ENCODE measurements around the gene COX19.
"Not testable (repeated sequence)": the region's sequence is repeated elsewhere in the genome, so short reads cannot be mapped to it uniquely, and the experiment has no call there.

The COX19 gene

GRCh38 chr7:960972-961371 lies 14.4 kb downstream of the COX19 start:
- DNase-seq (ENCODE audit: low spot score) = not testable (repeated sequence)

- DNase-seq (ENCODE audit: low spot score) = no peak
Observed at GRCh38 chr7:960269-960871, 15.0 kb downstream of the COX19 start.

- not testable (repeated sequence) for DNase-seq (ENCODE audit: low spot score)
Observed at GRCh38 chr7:959740-960139, 15.6 kb downstream of the COX19 start.

GRCh38 chr7:959271-959670 lies 16.1 kb downstream of the COX19 start:
- no peak for DNase-seq (ENCODE audit: low spot score)

DNA sequence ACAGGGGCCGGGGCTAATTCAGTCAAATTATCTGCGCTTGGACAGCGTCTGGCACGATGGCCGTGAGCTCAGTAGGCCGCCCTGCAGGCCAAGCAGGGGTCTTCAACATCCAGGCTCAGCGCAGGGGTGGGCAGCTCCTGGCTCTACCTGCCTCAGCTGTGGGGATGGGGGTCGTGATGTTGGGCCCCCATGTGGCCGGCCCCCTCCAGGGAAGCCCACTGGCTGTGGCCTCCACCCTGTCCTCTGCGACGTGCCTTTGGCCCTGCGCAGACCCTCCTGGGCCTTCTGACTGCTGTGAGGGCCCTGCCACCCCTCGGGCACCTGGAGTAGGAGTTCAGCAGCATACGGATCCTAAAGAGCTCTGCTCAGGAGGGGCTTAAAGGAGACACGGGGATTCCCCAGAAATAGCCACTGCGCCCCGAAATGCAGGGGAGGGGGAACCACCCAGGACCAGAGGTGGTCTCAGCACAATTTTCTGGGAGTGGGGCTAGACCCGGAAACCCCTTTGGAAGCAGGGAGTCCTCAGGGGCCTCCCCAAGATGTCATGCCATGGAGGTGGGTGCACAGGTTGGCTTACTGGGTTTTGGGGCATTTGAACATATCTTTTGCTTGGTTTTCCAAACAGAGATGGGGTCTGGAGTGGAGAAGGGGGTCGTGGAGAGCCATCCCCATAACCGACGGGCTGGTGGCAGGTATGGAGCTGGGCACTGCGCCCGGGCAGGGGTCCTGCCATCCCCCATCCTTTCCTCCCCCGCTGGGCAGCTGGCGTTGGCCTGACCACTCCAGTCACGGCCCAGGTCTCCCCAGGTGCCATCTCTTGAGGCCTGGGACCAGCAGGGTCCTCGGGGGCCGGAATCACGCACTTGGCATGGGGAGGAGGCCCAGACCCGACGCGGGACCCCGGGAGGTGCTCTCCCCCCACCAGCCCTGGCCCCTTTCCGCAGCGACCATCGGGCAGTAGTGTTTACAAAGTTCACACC lies 16.8 kb downstream of the COX19 start:
- DNase-seq (ENCODE audit: low spot score) = no peak

GRCh38 chr7:957418-958220 lies 17.7 kb downstream of the COX19 start:
- no peak for DNase-seq (ENCODE audit: low spot score)

DNA sequence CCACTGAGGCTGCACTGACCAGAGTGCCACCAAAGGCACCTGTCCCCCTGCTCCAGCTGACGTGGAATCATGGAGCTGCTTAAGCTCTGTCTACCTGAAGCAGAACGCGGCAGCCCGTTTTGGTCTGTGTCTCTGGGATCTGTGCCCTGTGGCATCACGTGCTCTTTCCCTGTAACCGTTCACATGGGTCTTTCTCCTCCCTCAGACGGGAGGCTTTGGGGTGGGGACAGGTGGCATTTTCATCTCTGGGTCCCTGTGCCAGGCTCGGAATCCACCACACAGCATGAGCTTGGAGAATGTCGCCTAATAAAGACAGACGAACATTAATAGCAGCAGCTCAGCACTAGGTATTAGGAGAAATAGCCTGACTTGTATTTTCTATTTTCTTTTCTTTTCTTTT lies 19.3 kb downstream of the COX19 start:
- DNase-seq (ENCODE audit: low spot score) = no peak

GRCh38 chr7:954330-955238 lies 20.8 kb downstream of the COX19 start, which contains the start of gene ADAP1:
ADAP1 (minus strand) TSS chr7:954680; CDS start chr7:954477, 203 bp downstream.
- peak; percentile 44 for DNase-seq (ENCODE audit: low spot score)

DNA sequence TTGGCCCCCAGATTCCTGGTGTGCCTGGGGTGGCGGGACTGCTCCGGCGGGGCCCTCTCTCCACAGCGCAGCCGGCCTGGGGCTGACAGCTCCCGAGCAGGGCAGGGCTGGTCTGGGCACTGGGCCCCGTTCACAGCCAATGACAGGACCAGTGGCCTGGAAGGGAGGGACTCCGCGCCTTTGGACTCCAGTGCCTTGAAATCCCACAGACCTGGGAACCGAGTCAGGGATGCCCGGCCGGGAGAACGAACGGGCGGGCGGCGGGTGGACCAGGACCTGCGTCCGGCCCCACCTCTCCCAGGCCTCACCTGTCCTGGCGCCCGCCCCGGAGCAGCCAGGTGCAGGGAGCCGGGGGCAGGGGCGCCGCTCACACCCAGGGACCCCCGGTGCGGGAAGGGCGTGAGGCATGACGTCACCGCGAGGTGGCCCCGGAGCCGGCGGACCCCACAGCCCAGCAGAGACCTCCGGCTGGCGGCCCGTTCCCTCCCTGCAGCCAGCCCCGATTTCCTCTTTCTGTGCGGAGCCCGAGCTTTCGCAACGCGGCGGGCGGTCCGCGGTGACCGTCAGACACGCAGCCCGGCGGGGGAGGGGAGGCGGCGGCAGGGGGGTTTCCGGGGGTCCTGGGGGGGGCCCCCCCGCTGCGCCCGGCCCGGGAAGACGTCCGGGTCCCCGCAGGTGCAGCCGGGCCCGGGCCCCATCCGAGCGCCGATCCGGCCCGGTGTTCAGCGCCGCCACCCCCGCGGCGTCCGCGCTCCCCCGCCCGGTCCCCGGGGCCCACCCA lies 21.6 kb downstream of the COX19 start:
- peak; percentile 73 for DNase-seq (ENCODE audit: low spot score)

DNA sequence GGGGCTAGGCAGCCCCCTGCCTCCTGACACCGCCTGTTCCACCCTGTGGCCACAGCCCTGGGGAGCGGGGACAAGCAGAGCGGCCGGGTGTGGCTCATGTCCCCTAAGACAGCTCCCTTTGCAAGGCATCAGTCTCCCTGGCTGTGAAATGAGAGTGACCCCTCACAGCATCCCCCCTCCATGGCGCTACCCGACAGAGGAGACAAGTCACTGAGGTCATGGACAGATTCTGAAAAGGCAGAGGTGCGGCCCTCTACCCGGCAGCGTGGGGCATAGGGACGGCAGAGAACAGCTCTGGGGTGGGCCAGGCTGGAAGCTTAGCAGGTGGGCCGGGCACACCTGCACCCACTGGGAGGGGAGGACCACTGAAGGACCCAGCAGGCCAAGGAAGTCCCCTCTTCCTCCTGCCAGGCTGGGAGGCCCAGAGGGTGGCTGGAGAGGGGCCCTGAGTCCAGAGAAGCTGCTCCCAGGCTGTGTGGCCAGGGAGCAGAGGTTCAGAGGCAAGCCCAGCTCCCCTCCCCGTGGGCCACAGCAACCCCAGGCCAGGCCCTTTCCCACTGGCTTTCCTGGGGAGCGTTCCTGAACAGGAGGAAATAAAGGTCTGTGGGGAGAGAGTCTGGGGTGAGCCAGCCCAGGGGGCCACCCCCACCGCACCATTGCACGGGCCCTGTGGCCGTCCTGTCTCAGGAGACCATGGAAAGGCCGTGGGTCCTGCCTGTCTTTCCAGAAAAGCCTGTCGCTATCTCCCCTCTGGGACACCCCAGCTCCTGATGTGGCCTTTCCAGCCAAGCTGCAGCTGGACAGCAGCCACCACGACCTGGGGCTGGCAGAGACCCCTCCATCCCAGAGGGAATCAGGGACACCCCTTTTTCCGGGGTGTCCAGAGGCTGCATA lies 22.6 kb downstream of the COX19 start:
- DNase-seq (ENCODE audit: low spot score) = no peak

DNA sequence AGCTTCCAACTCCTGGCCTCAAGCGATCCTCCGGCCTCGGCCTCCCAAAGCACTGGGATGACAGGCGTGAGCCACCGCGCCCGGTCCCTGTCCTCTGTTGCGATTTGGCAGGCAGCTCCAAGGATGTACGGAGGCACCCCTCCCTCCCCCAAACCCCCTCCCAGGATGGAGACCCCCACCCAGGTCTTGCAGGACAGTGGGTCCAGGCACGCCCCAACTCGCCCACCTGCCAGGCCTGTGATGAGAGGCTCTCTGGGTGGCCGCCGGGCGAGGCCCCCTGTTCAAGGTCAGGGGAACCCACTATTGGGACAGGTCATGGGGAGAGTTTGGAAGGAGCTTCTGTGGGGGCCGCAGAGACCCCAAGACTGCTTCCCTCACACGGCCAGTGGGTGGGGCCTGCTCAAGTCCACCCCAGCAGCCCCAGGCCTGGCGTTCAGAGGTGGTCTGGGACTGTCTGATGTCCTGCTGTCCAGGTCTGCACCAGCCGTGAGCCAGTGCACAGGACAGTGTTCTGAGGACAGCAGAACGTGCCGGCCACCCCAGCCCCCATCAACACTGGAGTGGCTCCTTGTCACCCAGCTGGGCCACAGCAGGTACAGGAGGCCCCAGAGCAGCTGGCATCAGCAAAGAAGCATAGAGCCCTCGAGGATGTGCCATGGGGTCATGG lies 23.3 kb downstream of the COX19 start:
- DNase-seq (ENCODE audit: low spot score) = no peak

- DNase-seq (ENCODE audit: low spot score) = no peak
Observed at GRCh38 chr7:949021-949934, 26.1 kb downstream of the COX19 start.

DNA sequence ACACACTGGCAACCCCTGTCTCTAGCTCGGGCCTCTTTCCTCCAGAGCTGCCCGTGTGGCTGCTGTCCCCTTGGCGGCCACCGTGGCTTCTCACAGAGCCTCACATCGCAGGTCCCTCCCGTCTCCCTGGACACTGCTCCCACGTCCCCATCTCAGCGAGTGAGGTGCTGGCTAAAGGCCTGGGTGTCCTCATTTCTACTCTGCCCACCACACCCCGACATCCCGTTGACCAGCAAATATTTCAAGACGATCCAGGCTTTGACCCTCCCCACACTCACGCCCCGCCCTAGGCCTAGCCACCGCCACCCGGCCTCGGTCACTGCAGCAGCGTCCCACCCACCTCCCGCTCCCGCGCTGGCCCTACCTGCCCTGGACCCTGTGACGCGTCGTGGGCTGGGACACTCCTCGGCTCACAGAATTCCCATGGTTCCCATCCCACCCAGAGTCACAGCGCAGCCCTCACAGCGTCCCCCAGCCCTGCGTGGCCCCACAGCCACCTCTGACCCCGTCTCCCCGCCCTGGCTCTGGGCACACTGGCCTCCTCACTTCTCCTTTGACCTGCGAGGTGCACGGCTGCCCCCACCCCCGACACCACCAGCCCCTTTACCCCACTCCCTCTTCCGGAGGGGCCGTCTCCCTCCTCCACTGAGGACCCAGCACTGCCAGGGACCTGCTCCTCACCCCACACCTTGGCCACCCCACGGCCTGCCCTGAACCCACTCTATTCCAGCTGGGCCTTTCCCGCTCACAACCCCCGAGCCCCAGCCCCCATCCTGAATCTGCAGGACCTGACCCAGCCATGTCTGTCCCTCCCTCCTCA lies 27.7 kb downstream of the COX19 start:
- DNase-seq (ENCODE audit: low spot score) = no peak

DNA sequence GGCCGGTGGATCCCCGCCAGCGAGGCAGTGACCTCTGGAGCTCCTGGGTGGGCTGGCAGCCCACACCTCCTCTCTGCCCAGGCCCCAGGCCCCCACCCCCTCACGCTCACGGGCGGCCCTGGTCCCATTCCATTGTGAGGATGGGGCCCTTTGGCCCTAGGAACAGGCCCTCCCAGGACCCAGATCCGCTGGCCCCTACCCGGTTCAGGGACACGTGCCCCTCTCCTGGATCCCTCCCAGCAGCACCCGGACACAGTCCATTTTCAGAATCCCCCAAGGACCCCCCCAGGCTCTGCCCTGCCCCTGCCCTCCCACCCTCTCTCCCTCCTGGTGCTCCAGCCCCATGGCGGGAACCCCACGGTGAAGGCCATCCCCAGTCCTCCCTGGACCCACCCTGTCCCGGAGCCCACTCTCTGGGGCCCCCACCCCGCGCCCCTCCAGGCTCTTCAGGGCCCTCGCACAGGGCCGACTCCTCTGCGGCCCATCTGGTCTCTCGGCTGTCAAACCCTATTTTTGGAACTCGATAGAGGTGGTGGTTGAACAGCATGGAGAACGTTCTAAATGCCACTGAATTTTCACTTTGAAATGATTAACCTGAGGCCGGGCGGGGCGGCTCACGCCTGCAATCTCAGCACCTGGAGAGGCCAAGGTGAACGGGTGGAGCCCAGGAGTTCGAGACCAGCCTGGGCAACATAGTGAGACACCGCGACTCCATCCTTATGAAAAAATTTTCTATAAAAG lies 28.9 kb downstream of the COX19 start:
- no peak for DNase-seq (ENCODE audit: low spot score)

DNA sequence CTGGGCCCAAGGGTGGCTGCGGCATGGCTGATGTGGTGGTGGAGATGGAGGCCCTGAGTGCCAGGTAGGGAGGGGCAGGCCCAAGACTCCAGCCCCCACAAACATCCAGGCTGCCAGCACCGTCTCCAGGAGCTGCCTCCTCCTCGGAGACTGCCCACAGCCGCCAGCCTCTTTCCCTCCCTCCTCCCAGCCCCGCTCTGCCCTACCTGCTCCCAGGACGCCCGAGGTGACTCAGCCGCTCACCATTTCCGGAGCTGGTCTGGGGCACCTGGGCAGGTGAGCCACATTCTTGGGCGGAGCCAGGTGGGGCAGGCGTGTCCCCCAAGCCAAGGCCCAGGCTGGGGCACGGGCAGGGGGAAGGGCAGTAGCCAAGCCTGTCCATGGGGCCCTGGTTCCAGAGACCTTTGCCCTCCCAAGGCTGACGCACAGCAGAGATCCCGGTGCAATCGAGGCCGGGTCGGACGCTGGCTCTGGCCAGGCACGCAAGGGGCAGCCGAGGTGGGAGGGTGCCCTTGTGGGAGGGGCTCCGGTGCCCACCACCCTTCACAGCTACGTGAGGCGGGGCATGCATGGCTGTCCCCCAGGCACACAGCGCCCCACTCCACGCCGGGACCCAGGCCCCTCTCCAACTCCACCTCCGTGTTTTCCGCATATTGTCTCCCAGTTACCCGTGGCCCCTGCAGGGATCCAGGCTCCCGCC lies 29.6 kb downstream of the COX19 start:
- no peak for DNase-seq (ENCODE audit: low spot score)

DNA sequence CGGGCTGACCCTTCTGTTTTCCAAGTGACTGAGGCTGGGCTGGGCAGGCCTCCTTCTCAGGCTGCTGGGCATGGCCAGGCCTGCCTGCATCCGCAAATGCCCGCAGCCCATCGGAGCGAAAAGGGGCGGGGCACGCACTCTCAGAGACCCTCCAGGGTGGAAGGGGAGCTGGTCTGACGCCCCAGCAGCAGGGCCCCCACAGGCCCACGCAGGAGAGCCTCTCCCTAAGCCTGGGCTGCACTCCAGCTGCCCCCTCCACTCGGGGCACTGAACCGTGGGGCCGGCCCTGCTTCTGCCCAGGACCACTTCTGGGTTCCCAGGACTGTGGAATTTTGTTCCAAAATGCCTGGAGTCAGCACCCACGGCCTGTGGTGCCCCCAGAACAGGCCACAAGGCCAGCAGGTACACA lies 30.2 kb downstream of the COX19 start:
- DNase-seq (ENCODE audit: low spot score) = no peak
